K562 (cell line): ENCODE results near the gene CYP4B1.

Source experiments
- CBFA2T3 ChIP-seq: fragments of 450-650 bp; IDR thresholded peaks from 2 replicates; pipeline ENCODE4 v1.6.1; 2017
- CTCF ChIP-seq, 3 experiments: IDR thresholded peaks in 2 of 3; conservative IDR thresholded peaks in 1 of 3; 2 replicates each; pipeline ENCODE4 v1.5.1; 2011 to 2012; ENCODE audit warnings: low read length in 3 of 3, mild to moderate bottlenecking in 3 of 3, control low read depth in 2 of 3, improper control_type of control experiment in 1 of 3, inconsistent platforms in 1 of 3, low read depth in 1 of 3, mixed read lengths in 1 of 3, moderate library complexity in 1 of 3; ENCODE audit not compliant: insufficient read depth in 2 of 3
- FOXJ3 ChIP-seq: sonication (generic); formaldehyde crosslinking; IDR thresholded peaks from 2 replicates; pipeline ENCODE4 v1.4.0; 2020; ENCODE audit warnings: mild to moderate bottlenecking, missing genetic modification reagents
- HCFC1 ChIP-seq: IDR thresholded peaks from 2 replicates; pipeline ENCODE4 v1.6.1; 2012; ENCODE audit warnings: low read depth, low read length, improper control_type of control experiment
- POU5F1 ChIP-seq: fragments of 150-350 bp; IDR thresholded peaks from 2 replicates; pipeline ENCODE4 v1.6.1; 2014; ENCODE audit warnings: borderline replicate concordance, low read length, low read depth, mild to moderate bottlenecking; ENCODE audit not compliant: partially characterized antibody
- TF ChIP-seq, protein P1 (sequence below): sonication (generic); formaldehyde crosslinking; IDR thresholded peaks from 2 replicates; pipeline ENCODE4 v1.8.1; 2022; ENCODE audit warnings: missing genetic modification reagents

- TF ChIP-seq POU5F1 = no peak
- TF ChIP-seq, protein P1, sequence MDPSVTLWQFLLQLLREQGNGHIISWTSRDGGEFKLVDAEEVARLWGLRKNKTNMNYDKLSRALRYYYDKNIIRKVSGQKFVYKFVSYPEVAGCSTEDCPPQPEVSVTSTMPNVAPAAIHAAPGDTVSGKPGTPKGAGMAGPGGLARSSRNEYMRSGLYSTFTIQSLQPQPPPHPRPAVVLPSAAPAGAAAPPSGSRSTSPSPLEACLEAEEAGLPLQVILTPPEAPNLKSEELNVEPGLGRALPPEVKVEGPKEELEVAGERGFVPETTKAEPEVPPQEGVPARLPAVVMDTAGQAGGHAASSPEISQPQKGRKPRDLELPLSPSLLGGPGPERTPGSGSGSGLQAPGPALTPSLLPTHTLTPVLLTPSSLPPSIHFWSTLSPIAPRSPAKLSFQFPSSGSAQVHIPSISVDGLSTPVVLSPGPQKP (CRISPR knock-in tag) = no peak
- no peak for TF ChIP-seq CTCF (IDR thresholded peaks at IDR 0.05 in 2 of 3, conservative IDR thresholded peaks at IDR 0.05 in 1 of 3; ENCODE audit: insufficient read depth in 2 of 3, low read depth in 1 of 3, low read length in 3 of 3)
- TF ChIP-seq HCFC1 = no peak
- no peak for TF ChIP-seq CBFA2T3
- no peak for TF ChIP-seq FOXJ3 (CRISPR knock-in tag)
Measured at GRCh38 chr1:46753985-46754384, 44.9 kb upstream of the CYP4B1 start.
